Measurements from ENCODE around the gene BTG3.

The BTG3 gene

GRCh38 chr21:17585875-17586450, 26.7 kb downstream of the BTG3 start:
- TF ChIP-seq FOXP2 (optimal IDR thresholded peaks at IDR 0.05; ENCODE audit: borderline replicate concordance, extremely low read depth, extremely low read length, insufficient read depth) = no peak
- no peak for TF ChIP-seq SIN3A (IDR thresholded peaks at IDR 0.05; ENCODE audit: borderline replicate concordance, insufficient read depth, low read length)
- TF ChIP-seq REST (IDR thresholded peaks at IDR 0.05; ENCODE audit: insufficient read depth in 1 of 2, low read depth in 2 of 2, low read length in 2 of 2) = no peak
- TF ChIP-seq POLR2AphosphoS5 (IDR thresholded peaks at IDR 0.05; ENCODE audit: low read depth, low read length) = no peak
- no peak for TF ChIP-seq TAF1 (IDR thresholded peaks at IDR 0.05; ENCODE audit: borderline replicate concordance, insufficient read depth, low read length)

GRCh38 chr21:17583898-17584297, 28.8 kb downstream of the BTG3 start:
- TF ChIP-seq SIN3A (IDR thresholded peaks at IDR 0.05; ENCODE audit: borderline replicate concordance, insufficient read depth, low read length) (no peak), TAF1 (IDR thresholded peaks at IDR 0.05; ENCODE audit: borderline replicate concordance, insufficient read depth, low read length) (no peak), POLR2AphosphoS5 (IDR thresholded peaks at IDR 0.05; ENCODE audit: low read depth, low read length) (no peak), REST (IDR thresholded peaks at IDR 0.05; ENCODE audit: insufficient read depth in 1 of 2, low read depth in 2 of 2, low read length in 2 of 2) (no peak), FOXP2 (optimal IDR thresholded peaks at IDR 0.05; ENCODE audit: borderline replicate concordance, extremely low read depth, extremely low read length, insufficient read depth) (no peak)

- TF ChIP-seq FOXP2 (optimal IDR thresholded peaks at IDR 0.05; ENCODE audit: borderline replicate concordance, extremely low read depth, extremely low read length, insufficient read depth) (no peak), REST (IDR thresholded peaks at IDR 0.05; ENCODE audit: insufficient read depth in 1 of 2, low read depth in 2 of 2, low read length in 2 of 2) (no peak), TAF1 (IDR thresholded peaks at IDR 0.05; ENCODE audit: borderline replicate concordance, insufficient read depth, low read length) (no peak), POLR2AphosphoS5 (IDR thresholded peaks at IDR 0.05; ENCODE audit: low read depth, low read length) (no peak), SIN3A (IDR thresholded peaks at IDR 0.05; ENCODE audit: borderline replicate concordance, insufficient read depth, low read length) (no peak)
These were observed 32.4 kb downstream of the BTG3 start for GRCh38 chr21:17580319-17580718.

- TF ChIP-seq POLR2AphosphoS5 (IDR thresholded peaks at IDR 0.05; ENCODE audit: low read depth, low read length) (no peak), SIN3A (IDR thresholded peaks at IDR 0.05; ENCODE audit: borderline replicate concordance, insufficient read depth, low read length) (no peak), REST (IDR thresholded peaks at IDR 0.05; ENCODE audit: insufficient read depth in 1 of 2, low read depth in 2 of 2, low read length in 2 of 2) (no peak), FOXP2 (optimal IDR thresholded peaks at IDR 0.05; ENCODE audit: borderline replicate concordance, extremely low read depth, extremely low read length, insufficient read depth) (no peak), TAF1 (IDR thresholded peaks at IDR 0.05; ENCODE audit: borderline replicate concordance, insufficient read depth, low read length) (no peak)
These were observed 33.8 kb downstream of the BTG3 start for GRCh38 chr21:17578876-17579275.
